Lower lobe of right lung (tissue), 2 donors: Measurements from ENCODE around the gene EID3. TPM values are rescaled to one million over a fixed set of nuclear protein-coding genes. Genes with fewer than 3 reads are reported as not detected.

Source experiments
- ATAC-seq, 2 donors: fragments of 200-7000 bp; cut with Tn5 transposase; one replicate each; pipeline ENCODE4 v1.9.1; 2020 to 2022; ENCODE audit warnings: mild to moderate bottlenecking in 2 of 2, moderate library complexity in 2 of 2
- DNase-seq: peaks from one replicate; pipeline ENCODE4 v3.0.0-alpha.2; 2020
- H3K27ac ChIP-seq: fragments of 200-600 bp; one replicate; pipeline ENCODE4 v1.8.0; 2022
- H3K27me3 ChIP-seq: fragments of 200-600 bp; one replicate; pipeline ENCODE4 v1.8.0; 2022; ENCODE audit warnings: low read depth
- H3K36me3 ChIP-seq: fragments of 200-600 bp; one replicate; pipeline ENCODE4 v1.8.0; 2022; ENCODE audit warnings: mild to moderate bottlenecking
- H3K4me1 ChIP-seq: fragments of 200-600 bp; one replicate; pipeline ENCODE4 v1.8.0; 2022
- H3K4me3 ChIP-seq: fragments of 200-600 bp; one replicate; pipeline ENCODE4 v1.8.0; 2022; ENCODE audit warnings: mild to moderate bottlenecking
- H3K9me3 ChIP-seq: fragments of 200-600 bp; one replicate; pipeline ENCODE4 v1.8.0; 2022
- intact Hi-C: fragments of 100-400 bp; cut with DNase I; formaldehyde crosslinking; loops from one replicate; pipeline ENCODE4 v1.11.0; 2022
- total RNA-seq: library from RNA; stranded (reverse); fragmentation: NEBNext Ultra II Directional; extraction: Animal tissue kit (Norgen Biotek cat#: 25700); gene quantifications from one replicate; pipeline ENCODE4 v1.2.1, GENCODE V29; 2021
- TF ChIP-seq, protein P1 (sequence below): fragments of 200-600 bp; IDR thresholded peaks from one replicate; pipeline ENCODE4 v1.8.0; 2022; ENCODE audit warnings: antibody characterized with exemption, mild to moderate bottlenecking
- donor health status: DM: no; HTN: yes; CAD: no; lungs with severe emphysema.

Gene EID3
- total RNA-seq, 1 donor from 2014 or later, result 3.3 TPM

DNA sequence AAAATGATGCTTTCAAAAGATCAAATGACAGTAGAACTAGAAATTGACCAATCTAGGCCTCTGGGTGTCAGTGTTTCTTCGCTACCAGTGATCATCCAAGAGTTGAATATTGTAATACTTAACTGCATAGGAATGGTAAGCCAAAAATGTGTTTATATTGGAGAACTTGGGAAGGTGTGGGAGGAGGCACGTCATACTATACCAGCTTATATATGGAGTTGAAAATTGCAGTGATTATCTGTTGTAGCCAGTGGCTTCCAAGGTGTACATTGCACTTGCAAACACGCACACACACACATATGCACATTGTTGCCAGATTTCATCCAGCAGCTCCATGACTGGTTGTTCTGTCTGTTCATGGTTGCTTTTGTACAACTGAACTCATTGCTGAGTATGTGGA is 36.1 kb downstream of the EID3 start:
- no peaks in the 10 kb centered on the region for H3K9me3 ChIP-seq
- H3K27ac ChIP-seq, result no peak overlapping the region
- DNase-seq (no peak), ATAC-seq (no peak)
- H3K36me3 ChIP-seq, result peaks cover 88% of the 10 kb centered on the region
- TF ChIP-seq, protein P1, sequence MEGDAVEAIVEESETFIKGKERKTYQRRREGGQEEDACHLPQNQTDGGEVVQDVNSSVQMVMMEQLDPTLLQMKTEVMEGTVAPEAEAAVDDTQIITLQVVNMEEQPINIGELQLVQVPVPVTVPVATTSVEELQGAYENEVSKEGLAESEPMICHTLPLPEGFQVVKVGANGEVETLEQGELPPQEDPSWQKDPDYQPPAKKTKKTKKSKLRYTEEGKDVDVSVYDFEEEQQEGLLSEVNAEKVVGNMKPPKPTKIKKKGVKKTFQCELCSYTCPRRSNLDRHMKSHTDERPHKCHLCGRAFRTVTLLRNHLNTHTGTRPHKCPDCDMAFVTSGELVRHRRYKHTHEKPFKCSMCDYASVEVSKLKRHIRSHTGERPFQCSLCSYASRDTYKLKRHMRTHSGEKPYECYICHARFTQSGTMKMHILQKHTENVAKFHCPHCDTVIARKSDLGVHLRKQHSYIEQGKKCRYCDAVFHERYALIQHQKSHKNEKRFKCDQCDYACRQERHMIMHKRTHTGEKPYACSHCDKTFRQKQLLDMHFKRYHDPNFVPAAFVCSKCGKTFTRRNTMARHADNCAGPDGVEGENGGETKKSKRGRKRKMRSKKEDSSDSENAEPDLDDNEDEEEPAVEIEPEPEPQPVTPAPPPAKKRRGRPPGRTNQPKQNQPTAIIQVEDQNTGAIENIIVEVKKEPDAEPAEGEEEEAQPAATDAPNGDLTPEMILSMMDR, result no peak
- no peak overlapping the region for H3K4me3 ChIP-seq
- H3K27me3 ChIP-seq, result no peaks in the 10 kb centered on the region
- intact Hi-C loops, result no loop called here
- H3K4me1 ChIP-seq, result no peaks in the 10 kb centered on the region

DNA sequence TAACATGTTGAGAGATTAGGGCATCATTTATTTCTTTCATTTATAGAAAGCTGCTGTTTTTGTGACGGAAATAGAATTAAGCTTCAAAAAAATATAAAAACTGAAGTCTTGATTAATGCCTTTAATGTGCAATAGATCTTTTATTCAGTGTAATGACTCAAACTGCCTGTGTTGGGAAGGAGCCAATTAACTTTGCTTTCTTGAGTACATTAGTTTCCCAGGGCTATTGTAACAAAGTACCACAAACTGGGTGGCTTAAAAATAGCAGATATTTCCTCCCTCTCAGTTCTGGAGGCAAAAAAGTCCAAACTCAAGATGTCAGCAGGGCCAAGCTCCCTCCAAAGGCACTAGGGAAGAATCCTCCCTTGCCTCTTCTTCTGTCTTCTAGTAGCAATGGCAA is 36.6 kb downstream of the EID3 start:
- ATAC-seq, result no peak
- intact Hi-C loops, result no loop called here
- no peak for DNase-seq
- no peaks in the 10 kb centered on the region for H3K9me3 ChIP-seq
- TF ChIP-seq, protein P1, result no peak
- H3K4me1 ChIP-seq, result no peaks in the 10 kb centered on the region
- no peaks in the 10 kb centered on the region for H3K27me3 ChIP-seq
- H3K27ac ChIP-seq, result no peak overlapping the region
- no peak overlapping the region for H3K4me3 ChIP-seq
- H3K36me3 ChIP-seq, result peaks cover 84% of the 10 kb centered on the region

DNA sequence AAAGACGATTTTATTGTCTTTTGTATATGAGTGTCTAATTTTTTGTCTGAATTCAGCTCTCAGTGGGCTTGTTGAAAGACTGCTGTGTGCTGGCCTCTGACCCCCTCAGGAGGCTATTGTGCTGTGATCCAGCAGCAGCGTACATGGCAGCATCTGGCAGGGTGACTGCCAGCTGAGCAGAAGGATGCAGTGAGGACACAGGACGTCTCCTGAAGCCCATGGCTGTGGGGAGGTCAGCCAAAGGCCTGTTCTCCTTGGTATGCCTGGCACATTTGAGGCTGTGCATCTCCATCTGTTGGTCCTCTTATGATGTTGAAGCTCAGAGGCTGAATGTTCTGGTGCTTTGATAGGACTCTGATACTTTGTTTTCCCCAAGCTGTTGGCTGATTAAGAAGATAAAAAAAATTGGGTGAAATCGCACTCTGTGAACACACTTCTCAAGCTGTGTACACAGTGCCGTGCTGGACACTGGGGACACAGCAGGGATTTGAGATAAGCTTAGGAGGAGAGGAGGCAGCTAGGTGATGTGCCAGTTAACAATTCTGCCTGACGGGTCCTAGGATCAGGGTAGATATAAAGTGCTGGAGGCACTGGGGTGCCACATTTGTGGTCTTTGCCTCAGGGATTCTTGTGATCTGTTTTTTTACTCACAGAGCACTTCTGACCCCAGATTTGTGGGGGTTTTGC is 37.5 kb downstream of the EID3 start:
- Histone ChIP-seq H3K27ac (no peak overlapping the region), H3K36me3 (peaks cover 84% of the 10 kb centered on the region), H3K9me3 (no peaks in the 10 kb centered on the region), H3K4me3 (no peak overlapping the region), H3K4me1 (no peaks in the 10 kb centered on the region), H3K27me3 (no peaks in the 10 kb centered on the region)
- intact Hi-C loops, result no loop called here
- ATAC-seq (no peak), DNase-seq (no peak)
- TF ChIP-seq, protein P1, result no peak

DNA sequence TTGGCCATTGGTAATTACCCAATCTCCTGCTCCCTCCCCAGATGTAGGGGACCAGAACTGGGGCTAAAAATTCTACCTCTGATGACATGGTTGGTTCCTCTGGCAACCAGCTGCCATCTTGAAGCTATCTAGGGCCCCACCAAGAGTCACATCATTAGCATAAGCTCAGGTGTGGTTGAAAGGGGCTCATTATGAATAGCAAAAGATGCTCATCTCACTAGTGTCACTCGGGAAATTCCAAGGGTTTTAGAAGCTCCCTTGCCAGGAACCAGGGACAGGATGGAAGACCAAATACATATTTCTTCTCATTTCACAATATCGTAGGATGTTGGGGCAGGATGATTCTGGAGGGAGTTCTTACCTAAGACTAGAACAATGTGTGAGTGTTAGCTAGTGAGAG is 38.6 kb downstream of the EID3 start:
- H3K27me3 ChIP-seq, result no peaks in the 10 kb centered on the region
- no peak overlapping the region for H3K27ac ChIP-seq
- no peak overlapping the region for H3K4me3 ChIP-seq
- peaks cover 84% of the 10 kb centered on the region for H3K36me3 ChIP-seq
- no peak for DNase-seq
- no peaks in the 10 kb centered on the region for H3K9me3 ChIP-seq
- intact Hi-C loops, result no loop called here
- TF ChIP-seq, protein P1, result no peak
- H3K4me1 ChIP-seq, result no peaks in the 10 kb centered on the region
- no peak for ATAC-seq

DNA sequence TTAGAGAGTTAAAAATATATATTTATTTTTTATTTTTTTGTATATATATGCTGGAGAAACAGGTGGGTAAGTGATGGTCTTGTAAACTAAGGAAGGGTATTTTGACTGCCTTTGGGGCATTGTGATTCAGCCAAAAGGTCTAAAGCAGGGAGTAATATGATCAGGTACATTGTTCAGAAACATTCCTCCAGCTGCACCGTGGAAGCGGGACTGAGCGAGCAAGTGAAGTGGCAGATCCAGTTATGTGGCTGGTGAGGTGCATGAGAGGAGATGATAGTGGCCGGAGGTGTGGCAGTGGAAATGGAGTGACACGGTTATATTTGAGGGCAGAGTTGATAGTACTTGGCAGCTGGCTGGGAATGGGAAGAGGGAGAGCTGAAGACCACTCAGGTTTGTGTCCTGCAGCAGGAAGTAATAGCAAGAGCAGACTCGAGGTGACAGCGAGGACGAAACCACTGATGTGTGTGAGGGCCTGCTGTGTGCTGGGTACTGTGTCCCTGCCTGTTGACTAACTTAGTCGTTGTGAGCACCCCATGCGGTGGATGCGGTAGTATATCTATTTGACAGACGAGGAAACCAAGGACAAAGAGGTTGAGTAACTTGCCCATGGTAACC is 39.2 kb downstream of the EID3 start:
- intact Hi-C loops, result no loop called here
- Histone ChIP-seq H3K4me3 (no peak overlapping the region), H3K9me3 (no peaks in the 10 kb centered on the region), H3K4me1 (no peaks in the 10 kb centered on the region), H3K27me3 (no peaks in the 10 kb centered on the region), H3K27ac (no peak overlapping the region), H3K36me3 (peaks cover 84% of the 10 kb centered on the region)
- DNase-seq (no peak), ATAC-seq (no peak)
- TF ChIP-seq, protein P1, result no peak
